GM12801 (cell line): ENCODE results near the gene MROH8.

ENCODE experiments used
- CTCF ChIP-seq: IDR thresholded peaks from one replicate; pipeline ENCODE4 v1.5.1; 2011; ENCODE audit warnings: control low read depth; ENCODE audit not compliant: insufficient read length; ENCODE audit errors: extremely low read depth

Gene MROH8

DNA sequence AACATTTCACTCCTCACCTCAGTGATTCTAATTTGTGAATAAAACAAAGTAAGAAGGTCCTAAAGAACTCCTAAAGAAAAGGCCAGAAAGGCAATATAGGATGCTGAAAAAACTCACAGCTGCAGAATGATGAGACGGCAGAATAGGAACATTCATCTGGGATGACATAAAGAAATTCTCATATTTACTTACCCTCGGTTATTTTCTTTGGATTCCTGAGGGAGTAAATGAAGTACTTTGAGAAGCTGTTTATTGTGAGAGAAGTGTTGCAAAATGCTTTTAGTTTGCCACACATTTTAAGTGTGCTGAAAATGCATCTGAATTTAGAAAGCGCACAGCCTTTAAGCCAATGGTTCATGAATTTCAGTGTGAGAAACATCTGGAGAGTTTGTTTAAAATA is 47.9 kb downstream of the MROH8 start:
- TF ChIP-seq CTCF = no peak

DNA sequence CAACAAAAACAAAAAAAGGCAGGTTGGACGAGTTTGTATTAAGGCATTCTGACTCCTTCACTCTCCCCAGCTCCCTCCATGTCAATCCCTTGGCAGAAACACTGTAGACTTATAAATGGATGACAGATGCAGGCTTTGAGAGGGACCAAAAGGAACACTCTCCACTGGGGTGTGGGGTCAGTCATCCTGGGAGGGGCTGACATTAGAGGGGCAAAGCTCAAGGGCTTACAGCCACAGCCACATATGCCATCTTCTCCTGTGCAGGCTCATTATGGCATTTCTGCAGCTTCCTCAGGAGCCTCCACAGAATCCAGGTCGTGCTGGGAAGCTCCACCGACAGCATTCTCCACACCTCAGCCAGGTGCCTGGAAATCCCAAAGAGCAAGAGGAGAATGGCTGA is 50.5 kb downstream of the MROH8 start:
- no peak for TF ChIP-seq CTCF

DNA sequence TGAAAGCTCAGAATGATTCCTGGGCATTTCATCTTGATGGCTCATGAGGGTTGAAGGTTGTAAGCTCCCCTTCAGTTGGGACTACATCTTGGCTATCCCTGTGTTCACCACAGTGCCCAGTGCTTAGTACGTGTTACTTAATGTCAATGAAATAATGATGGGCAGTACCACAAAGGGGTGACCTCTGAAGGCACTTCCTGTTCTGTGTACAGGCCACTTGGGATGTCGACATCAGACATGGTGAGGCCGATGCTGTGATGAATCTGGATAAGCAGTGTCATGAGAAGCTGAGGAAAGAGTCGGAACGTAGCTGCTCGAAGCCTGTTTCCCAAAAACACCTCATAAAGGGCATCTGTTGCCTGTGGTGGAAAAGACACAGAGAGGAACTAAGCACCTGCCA is 55.9 kb downstream of the MROH8 start:
- no peak for TF ChIP-seq CTCF

DNA sequence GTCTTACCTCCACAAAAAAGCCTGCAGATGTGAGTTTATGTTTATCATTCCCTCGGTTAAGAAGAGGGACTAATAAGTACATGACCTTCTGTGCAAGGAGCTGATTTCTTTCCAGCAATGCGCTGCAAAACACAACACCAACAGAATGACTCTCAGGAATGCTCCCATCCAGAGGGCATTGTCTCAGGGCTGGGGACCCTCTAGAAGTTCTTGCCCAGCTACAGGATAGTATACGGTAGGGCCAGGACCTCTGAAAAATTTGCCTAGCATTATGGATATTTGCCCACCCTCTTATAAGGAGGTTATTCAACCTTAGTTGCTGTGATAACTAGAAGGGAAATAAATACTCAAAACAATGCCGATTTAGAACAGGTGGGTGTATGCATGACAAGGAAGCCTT is 58.9 kb downstream of the MROH8 start:
- no peak for TF ChIP-seq CTCF

DNA sequence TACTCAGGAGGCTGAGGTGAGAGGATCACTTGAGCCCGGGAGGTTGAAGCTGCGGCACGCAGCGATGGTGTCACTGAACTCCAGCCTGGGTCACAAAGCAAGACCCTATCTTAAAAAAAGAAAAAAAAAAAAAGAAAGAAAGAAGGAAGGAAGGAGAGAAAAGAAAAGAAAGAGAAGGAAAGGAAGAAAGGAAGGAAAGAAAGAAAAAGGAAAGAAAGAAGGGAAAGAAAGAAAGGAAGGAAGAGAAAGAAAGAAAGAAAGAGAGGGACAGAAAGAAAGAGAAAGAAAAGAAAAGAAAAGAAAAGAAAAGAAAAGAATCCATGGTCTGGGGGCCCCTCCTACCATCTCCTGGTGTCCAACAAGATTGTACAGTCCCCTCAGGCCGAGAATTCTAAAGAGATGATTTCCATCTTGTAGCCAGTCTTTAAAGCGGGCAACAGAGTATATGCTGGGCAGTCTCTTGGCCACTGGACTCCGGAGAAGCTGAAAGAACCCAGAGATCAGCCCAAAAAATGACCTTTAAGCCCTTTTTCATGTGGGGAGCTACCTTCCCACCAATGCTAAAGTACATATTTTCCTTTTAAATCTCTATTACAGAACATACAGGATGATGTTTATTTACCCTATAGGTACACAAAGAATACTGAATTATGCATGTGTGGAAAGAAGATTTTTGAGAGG is 59.9 kb downstream of the MROH8 start:
- no peak for TF ChIP-seq CTCF

DNA sequence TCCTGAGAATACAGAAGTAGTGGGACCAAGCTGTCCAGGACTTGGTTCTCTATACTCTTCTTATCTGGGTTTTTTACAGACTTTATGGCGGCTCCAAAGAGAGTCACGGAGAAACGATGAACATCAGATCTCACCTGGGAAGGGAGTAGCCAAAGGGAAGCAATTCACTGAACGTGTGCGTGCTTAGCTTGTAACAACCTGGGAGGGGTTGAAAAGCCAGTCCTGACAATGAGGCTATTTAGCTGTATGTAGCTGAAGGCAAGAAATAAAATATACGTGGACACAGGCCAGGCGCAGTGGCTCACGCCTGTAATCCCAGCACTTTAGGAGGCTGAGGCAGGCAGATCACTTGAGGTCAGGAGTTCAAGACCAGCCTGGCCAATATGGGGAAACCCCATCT is 65.3 kb downstream of the MROH8 start:
- TF ChIP-seq CTCF = no peak

GRCh38 chr20:37111926-37112455 is 67.4 kb downstream of the MROH8 start:
- no peak for TF ChIP-seq CTCF
